HEK293 (cell line): ENCODE measurements around the gene TMEM164.

ENCODE experiments used
- EGR2 ChIP-seq: fragments of 450-650 bp; formaldehyde crosslinking; IDR thresholded peaks from 2 replicates; pipeline ENCODE4 v1.5.1; 2016; ENCODE audit warnings: low read depth, missing biosample characterization, missing genetic modification characterization
- FEZF1 ChIP-seq: fragments of 450-650 bp; formaldehyde crosslinking; IDR thresholded peaks from 2 replicates; pipeline ENCODE4 v1.5.1; 2016; ENCODE audit warnings: missing biosample characterization, missing genetic modification characterization
- GLIS1 ChIP-seq: fragments of 450-650 bp; formaldehyde crosslinking; IDR thresholded peaks from 2 replicates; pipeline ENCODE4 v1.5.1; 2016; ENCODE audit warnings: missing biosample characterization, missing genetic modification characterization
- GLIS2 ChIP-seq: fragments of 450-650 bp; formaldehyde crosslinking; IDR thresholded peaks from 2 replicates; pipeline ENCODE4 v1.5.1; 2016; ENCODE audit warnings: missing biosample characterization, missing genetic modification characterization
- HOXA7 ChIP-seq: sonication (generic); formaldehyde crosslinking; IDR thresholded peaks from 2 replicates; pipeline ENCODE4 v1.8.1; 2022; ENCODE audit warnings: missing genetic modification reagents, borderline replicate concordance
- KLF16 ChIP-seq: fragments of 450-650 bp; formaldehyde crosslinking; IDR thresholded peaks from 2 replicates; pipeline ENCODE4 v1.5.1; 2017; ENCODE audit warnings: missing biosample characterization, missing genetic modification characterization
- MYNN ChIP-seq: fragments of 450-650 bp; formaldehyde crosslinking; IDR thresholded peaks from 2 replicates; pipeline ENCODE4 v1.5.1; 2016; ENCODE audit warnings: missing biosample characterization, missing genetic modification characterization, borderline replicate concordance
- SP3 ChIP-seq: fragments of 450-650 bp; formaldehyde crosslinking; IDR thresholded peaks from 2 replicates; pipeline ENCODE4 v1.5.1; 2016; ENCODE audit warnings: missing biosample characterization, missing genetic modification characterization
- ZBTB21 ChIP-seq: fragments of 450-650 bp; formaldehyde crosslinking; IDR thresholded peaks from 2 replicates; pipeline ENCODE4 v1.5.1; 2017; ENCODE audit warnings: missing biosample characterization, missing genetic modification characterization
- ZNF133 ChIP-seq: fragments of 450-650 bp; formaldehyde crosslinking; IDR thresholded peaks from 2 replicates; pipeline ENCODE4 v1.5.1; 2016; ENCODE audit warnings: missing biosample characterization, missing genetic modification characterization
- ZNF174 ChIP-seq: fragments of 450-650 bp; formaldehyde crosslinking; IDR thresholded peaks from 2 replicates; pipeline ENCODE4 v1.5.0; 2017; ENCODE audit warnings: missing biosample characterization, mild to moderate bottlenecking, missing genetic modification characterization
- ZNF202 ChIP-seq: fragments of 450-650 bp; formaldehyde crosslinking; IDR thresholded peaks from 2 replicates; pipeline ENCODE4 v1.5.1; 2016; ENCODE audit warnings: missing biosample characterization, missing genetic modification characterization, borderline replicate concordance
- ZNF223 ChIP-seq: fragments of 450-650 bp; formaldehyde crosslinking; IDR thresholded peaks from 2 replicates; pipeline ENCODE4 v1.5.1; 2016; ENCODE audit warnings: missing biosample characterization, missing genetic modification characterization
- ZNF24 ChIP-seq: fragments of 450-650 bp; formaldehyde crosslinking; IDR thresholded peaks from 2 replicates; pipeline ENCODE4 v1.5.1; 2016; ENCODE audit warnings: missing biosample characterization, missing genetic modification characterization
- ZNF398 ChIP-seq: fragments of 450-650 bp; formaldehyde crosslinking; IDR thresholded peaks from 2 replicates; pipeline ENCODE4 v1.5.1; 2017; ENCODE audit warnings: missing biosample characterization, missing genetic modification characterization
- ZNF423 ChIP-seq: fragments of 450-650 bp; formaldehyde crosslinking; IDR thresholded peaks from 2 replicates; pipeline ENCODE4 v1.5.1; 2016; ENCODE audit warnings: missing biosample characterization, missing genetic modification characterization
- ZNF426 ChIP-seq: fragments of 450-650 bp; formaldehyde crosslinking; IDR thresholded peaks from 2 replicates; pipeline ENCODE4 v1.5.1; 2017; ENCODE audit warnings: missing biosample characterization, missing genetic modification characterization, mild to moderate bottlenecking, inconsistent platforms, moderate library complexity
- ZNF514 ChIP-seq: fragments of 450-650 bp; formaldehyde crosslinking; IDR thresholded peaks from 2 replicates; pipeline ENCODE4 v1.5.1; 2016; ENCODE audit warnings: missing biosample characterization, missing genetic modification characterization
- ZNF521 ChIP-seq: fragments of 450-650 bp; formaldehyde crosslinking; IDR thresholded peaks from 2 replicates; pipeline ENCODE4 v1.5.1; 2017; ENCODE audit warnings: missing biosample characterization, mild to moderate bottlenecking, missing genetic modification characterization
- ZNF558 ChIP-seq: fragments of 450-650 bp; formaldehyde crosslinking; IDR thresholded peaks from 2 replicates; pipeline ENCODE4 v1.5.1; 2016; ENCODE audit warnings: missing biosample characterization, missing genetic modification characterization
- ZNF645 ChIP-seq: fragments of 450-650 bp; formaldehyde crosslinking; IDR thresholded peaks from 2 replicates; pipeline ENCODE4; 2016; ENCODE audit warnings: missing biosample characterization, missing genetic modification characterization
- ZNF654 ChIP-seq: fragments of 450-650 bp; formaldehyde crosslinking; IDR thresholded peaks from 2 replicates; pipeline ENCODE4 v1.5.1; 2016; ENCODE audit warnings: low read depth, missing biosample characterization, missing genetic modification characterization
- ZNF664 ChIP-seq: fragments of 450-650 bp; formaldehyde crosslinking; IDR thresholded peaks from 2 replicates; pipeline ENCODE4 v1.5.1; 2016; ENCODE audit warnings: missing biosample characterization, missing genetic modification characterization
- ZNF707 ChIP-seq: fragments of 450-650 bp; formaldehyde crosslinking; IDR thresholded peaks from 2 replicates; pipeline ENCODE4 v1.5.1; 2016; ENCODE audit warnings: missing biosample characterization, missing genetic modification characterization
- ZXDB ChIP-seq: fragments of 450-650 bp; formaldehyde crosslinking; IDR thresholded peaks from 2 replicates; pipeline ENCODE4 v1.5.1; 2016; ENCODE audit warnings: missing biosample characterization, missing genetic modification characterization
- TF ChIP-seq, protein P1 (sequence below): fragments of 450-650 bp; formaldehyde crosslinking; IDR thresholded peaks from 2 replicates; pipeline ENCODE4 v1.5.1; 2016; ENCODE audit warnings: missing biosample characterization, missing genetic modification characterization
- TF ChIP-seq, protein P2 (sequence below): fragments of 450-650 bp; formaldehyde crosslinking; IDR thresholded peaks from 2 replicates; pipeline ENCODE4 v1.5.1; 2016; ENCODE audit warnings: missing biosample characterization, missing genetic modification characterization
- TF ChIP-seq, protein P3 (sequence below): fragments of 450-650 bp; formaldehyde crosslinking; IDR thresholded peaks from 2 replicates; pipeline ENCODE4 v1.5.1; 2016; ENCODE audit warnings: missing biosample characterization, missing genetic modification characterization
- TF ChIP-seq, protein P4 (sequence below): fragments of 450-650 bp; formaldehyde crosslinking; IDR thresholded peaks from 2 replicates; pipeline ENCODE4 v1.5.1; 2017; ENCODE audit warnings: missing biosample characterization, missing genetic modification characterization

TMEM164 gene

GRCh38 chrX:110021258-110022022 lies 18.5 kb downstream of the TMEM164 start (continued):
- peak; percentile 22; the same call in 1 of the 2 replicates for TF ChIP-seq ZNF398 (tag by site-specific recombination)
- no peak for TF ChIP-seq KLF16
- TF ChIP-seq, protein P1, sequence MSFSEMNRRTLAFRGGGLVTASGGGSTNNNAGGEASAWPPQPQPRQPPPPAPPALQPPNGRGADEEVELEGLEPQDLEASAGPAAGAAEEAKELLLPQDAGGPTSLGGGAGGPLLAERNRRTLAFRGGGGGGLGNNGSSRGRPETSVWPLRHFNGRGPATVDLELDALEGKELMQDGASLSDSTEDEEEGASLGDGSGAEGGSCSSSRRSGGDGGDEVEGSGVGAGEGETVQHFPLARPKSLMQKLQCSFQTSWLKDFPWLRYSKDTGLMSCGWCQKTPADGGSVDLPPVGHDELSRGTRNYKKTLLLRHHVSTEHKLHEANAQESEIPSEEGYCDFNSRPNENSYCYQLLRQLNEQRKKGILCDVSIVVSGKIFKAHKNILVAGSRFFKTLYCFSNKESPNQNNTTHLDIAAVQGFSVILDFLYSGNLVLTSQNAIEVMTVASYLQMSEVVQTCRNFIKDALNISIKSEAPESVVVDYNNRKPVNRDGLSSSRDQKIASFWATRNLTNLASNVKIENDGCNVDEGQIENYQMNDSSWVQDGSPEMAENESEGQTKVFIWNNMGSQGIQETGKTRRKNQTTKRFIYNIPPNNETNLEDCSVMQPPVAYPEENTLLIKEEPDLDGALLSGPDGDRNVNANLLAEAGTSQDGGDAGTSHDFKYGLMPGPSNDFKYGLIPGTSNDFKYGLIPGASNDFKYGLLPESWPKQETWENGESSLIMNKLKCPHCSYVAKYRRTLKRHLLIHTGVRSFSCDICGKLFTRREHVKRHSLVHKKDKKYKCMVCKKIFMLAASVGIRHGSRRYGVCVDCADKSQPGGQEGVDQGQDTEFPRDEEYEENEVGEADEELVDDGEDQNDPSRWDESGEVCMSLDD (tag by site-specific recombination), result no peak
- no peak for TF ChIP-seq ZNF174
- TF ChIP-seq ZNF223 (tag by site-specific recombination), result no peak
- TF ChIP-seq HOXA7, result no peak
- no peak for TF ChIP-seq ZBTB21 (tag by site-specific recombination)
- no peak for TF ChIP-seq ZNF558 (tag by site-specific recombination)
- TF ChIP-seq ZNF202 (tag by site-specific recombination), result no peak
- TF ChIP-seq, protein P2, sequence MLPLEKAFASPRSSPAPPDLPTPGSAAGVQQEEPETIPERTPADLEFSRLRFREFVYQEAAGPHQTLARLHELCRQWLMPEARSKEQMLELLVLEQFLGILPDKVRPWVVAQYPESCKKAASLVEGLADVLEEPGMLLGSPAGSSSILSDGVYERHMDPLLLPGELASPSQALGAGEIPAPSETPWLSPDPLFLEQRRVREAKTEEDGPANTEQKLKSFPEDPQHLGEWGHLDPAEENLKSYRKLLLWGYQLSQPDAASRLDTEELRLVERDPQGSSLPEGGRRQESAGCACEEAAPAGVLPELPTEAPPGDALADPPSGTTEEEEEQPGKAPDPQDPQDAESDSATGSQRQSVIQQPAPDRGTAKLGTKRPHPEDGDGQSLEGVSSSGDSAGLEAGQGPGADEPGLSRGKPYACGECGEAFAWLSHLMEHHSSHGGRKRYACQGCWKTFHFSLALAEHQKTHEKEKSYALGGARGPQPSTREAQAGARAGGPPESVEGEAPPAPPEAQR (tag by site-specific recombination), result no peak
- TF ChIP-seq MYNN (tag by site-specific recombination), result no peak; the same call in 1 of the 2 replicates
- no peak for TF ChIP-seq SP3 (tag by site-specific recombination)
- TF ChIP-seq ZNF707, result no peak
- TF ChIP-seq ZXDB, result no peak
- TF ChIP-seq FEZF1 (tag by site-specific recombination), result no peak
- TF ChIP-seq, protein P3, sequence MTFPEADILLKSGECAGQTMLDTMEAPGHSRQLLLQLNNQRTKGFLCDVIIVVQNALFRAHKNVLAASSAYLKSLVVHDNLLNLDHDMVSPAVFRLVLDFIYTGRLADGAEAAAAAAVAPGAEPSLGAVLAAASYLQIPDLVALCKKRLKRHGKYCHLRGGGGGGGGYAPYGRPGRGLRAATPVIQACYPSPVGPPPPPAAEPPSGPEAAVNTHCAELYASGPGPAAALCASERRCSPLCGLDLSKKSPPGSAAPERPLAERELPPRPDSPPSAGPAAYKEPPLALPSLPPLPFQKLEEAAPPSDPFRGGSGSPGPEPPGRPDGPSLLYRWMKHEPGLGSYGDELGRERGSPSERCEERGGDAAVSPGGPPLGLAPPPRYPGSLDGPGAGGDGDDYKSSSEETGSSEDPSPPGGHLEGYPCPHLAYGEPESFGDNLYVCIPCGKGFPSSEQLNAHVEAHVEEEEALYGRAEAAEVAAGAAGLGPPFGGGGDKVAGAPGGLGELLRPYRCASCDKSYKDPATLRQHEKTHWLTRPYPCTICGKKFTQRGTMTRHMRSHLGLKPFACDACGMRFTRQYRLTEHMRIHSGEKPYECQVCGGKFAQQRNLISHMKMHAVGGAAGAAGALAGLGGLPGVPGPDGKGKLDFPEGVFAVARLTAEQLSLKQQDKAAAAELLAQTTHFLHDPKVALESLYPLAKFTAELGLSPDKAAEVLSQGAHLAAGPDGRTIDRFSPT (tag by site-specific recombination), result no peak
- TF ChIP-seq, protein P4, sequence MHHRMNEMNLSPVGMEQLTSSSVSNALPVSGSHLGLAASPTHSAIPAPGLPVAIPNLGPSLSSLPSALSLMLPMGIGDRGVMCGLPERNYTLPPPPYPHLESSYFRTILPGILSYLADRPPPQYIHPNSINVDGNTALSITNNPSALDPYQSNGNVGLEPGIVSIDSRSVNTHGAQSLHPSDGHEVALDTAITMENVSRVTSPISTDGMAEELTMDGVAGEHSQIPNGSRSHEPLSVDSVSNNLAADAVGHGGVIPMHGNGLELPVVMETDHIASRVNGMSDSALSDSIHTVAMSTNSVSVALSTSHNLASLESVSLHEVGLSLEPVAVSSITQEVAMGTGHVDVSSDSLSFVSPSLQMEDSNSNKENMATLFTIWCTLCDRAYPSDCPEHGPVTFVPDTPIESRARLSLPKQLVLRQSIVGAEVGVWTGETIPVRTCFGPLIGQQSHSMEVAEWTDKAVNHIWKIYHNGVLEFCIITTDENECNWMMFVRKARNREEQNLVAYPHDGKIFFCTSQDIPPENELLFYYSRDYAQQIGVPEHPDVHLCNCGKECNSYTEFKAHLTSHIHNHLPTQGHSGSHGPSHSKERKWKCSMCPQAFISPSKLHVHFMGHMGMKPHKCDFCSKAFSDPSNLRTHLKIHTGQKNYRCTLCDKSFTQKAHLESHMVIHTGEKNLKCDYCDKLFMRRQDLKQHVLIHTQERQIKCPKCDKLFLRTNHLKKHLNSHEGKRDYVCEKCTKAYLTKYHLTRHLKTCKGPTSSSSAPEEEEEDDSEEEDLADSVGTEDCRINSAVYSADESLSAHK (tag by site-specific recombination), result no peak
- TF ChIP-seq GLIS2 (tag by site-specific recombination), result peak; percentile 28; the same call in 1 of the 2 replicates
- TF ChIP-seq ZNF426 (tag by site-specific recombination), result no peak
- TF ChIP-seq EGR2 (tag by site-specific recombination), result no peak
- TF ChIP-seq ZNF645 (tag by site-specific recombination), result no peak
- TF ChIP-seq ZNF423 (tag by site-specific recombination), result no peak
- no peak for TF ChIP-seq ZNF654 (tag by site-specific recombination)
- no peak for TF ChIP-seq ZNF133 (tag by site-specific recombination)
- no peak for TF ChIP-seq ZNF521 (tag by site-specific recombination)
- no peak for TF ChIP-seq ZNF664
- no peak for TF ChIP-seq ZNF24 (tag by site-specific recombination)
- TF ChIP-seq ZNF514 (tag by site-specific recombination), result no peak
- TF ChIP-seq GLIS1 (tag by site-specific recombination), result peak; percentile 63
